GM19395 (cell line): ENCODE data around the gene NEU4.

Source experiments
- ATAC-seq: cut with Tn5 transposase; IDR thresholded peaks from one replicate; pipeline ENCODE4 v1.9.1; 2021; ENCODE audit warnings: mild to moderate bottlenecking, moderate library complexity; ENCODE audit not compliant: unreplicated experiment

NEU4 gene

DNA sequence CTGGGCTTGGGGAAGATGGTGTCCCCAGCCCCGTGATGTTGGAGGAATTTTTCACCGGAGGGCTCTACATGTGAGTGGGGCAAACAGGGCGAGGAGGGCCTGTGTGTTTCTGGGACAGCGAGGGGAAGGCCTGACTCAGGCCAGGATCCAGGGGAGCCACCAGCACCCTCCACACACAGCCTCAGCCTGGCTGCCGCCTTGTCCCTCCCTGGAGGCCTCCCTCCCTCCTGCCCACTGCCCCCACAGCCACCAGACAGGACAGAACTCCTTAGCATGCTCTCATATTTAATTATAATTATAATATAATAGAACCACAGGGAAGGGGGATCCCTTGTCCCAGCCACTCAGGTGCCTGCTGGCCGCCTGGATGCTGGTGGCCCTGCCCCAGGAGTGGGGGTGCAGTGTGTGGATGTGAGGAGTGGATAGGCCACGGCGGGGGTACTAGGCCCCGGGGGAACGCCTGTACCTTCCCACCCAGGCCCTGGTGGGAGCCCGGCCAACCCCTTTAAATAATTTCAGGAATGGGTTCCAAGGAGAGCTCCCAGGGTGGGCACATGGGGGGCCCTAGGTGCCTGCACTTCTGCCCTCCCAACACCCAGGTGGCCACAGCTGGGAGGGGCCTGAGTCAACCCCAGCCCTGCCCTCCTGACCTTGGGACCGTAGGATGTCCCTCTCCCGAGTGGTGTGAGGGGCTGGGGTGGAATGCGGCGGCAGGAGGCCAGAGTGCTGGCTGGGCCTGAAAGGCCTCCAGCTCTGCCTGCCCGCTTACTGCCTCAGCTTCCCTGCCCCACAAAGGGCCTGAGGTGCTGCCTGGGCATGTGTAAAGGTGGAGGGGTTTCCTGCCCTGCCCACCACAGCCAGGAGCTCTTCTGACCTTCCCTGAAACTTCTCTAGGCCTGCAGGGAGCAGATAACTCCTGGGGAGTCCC lies 40.9 kb downstream of the NEU4 start:
- no peak for ATAC-seq

DNA sequence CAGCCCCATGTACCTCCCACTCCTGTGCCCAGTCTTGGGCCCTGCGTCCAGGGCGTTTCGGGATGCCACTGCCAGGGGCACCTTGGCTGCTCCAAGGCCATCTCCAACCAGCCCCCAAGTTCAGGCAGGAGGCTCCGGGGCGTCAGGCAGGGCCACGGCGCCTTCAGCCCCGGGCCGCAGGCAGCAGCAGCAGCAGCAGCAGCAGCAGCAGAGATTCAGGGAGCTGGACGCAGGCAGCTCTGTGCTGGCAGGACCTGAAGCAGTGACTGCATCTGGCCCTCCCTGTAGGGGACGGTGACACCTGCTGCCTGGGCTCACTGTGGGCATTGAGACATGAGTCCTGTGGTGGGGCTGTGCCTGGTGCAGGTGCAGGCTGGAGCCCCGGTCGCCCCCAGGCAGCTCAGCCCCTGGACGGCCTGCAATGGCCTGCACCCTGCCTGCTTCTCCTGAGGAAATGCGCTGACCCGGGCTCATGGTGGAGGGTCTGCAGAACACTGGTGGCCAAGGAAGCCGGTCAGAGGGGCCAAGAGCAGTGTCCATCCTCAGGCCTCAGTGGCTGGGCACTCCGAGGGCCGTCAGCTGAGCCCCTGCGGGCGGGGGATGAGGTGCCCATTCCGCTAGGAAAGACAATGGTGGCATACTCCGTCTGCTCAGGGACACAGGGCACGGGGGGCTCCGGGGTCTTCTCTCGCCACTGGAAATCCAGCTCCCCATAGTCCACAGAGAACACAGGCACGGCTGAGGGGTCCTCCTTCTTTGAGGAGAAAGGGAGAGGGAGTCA lies 41.7 kb downstream of the NEU4 start:
- ATAC-seq: no peak

DNA sequence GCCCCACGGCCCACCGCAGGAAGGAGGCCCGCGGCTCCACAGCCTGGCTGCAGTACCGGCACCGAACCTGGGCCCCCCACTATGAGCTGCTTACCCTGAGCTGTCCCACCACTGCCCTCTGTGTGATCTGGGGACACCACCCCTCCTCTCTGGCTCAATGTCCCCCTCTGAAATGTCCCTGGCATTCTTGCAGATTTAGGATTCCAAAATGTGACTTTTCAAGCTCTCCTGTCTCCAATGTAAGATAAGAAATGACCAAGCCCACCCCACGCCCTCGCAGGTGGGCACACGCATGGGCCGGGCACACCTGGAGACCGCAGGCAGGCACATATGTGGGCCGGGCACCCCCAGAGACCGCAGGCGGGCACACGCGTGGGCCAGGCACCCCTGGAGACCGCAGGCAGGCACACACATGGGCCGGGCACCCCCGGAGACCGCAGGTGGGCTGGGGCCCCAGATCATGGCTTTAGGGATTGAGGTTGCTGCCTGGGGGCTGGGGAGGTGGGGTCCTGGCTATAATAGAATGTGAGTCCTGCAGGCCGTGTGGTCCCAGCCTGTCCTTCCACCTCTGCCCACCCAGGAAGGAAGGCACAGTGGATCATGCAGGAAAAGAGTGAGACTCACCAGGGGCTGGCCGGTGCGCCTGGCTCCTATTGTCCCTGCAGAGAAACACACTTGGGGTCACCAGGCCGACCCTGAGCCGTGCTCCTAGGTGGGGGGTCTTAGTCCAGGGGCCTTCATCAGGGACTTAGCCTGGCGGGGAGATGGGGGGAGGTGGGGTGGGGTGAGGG lies 42.5 kb downstream of the NEU4 start:
- no peak for ATAC-seq

- no peak for ATAC-seq
These were observed 43.4 kb downstream of the NEU4 start for GRCh38 chr2:241852116-241852980.

DNA sequence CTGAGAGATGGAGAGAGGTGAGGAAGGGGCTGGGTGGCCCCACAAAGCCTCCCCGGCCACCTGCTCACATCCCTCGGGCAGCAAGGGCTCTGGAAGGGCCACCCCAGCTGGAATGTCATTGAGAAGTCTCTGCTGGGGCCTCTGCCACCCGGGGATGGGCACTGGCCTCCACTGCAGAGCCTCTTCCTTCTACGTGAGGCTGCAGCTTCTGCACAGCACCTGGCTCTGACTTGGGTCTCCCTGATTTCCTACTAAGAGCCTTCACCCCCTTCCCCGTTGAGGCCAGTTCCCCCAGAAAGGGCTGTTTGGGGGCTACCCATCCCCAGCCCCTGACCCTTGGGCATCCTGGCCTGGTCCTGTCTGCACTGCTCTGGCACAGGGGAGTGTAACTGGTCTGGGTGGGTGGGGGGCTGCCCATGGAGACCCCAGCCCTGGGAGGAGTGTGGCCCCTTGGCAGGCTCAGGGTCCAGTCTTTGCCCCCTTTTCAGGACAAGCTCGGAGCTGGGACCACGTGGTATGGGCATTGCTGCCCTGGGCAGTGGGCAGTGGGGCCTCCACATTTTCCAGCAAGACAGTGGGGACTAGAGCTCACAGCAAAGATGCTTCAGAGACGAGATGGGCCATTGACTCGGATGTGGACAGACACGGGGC lies 44.1 kb downstream of the NEU4 start:
- ATAC-seq: no peak

GRCh38 chr2:241853651-241854341 lies 44.8 kb downstream of the NEU4 start:
- no peak for ATAC-seq

DNA sequence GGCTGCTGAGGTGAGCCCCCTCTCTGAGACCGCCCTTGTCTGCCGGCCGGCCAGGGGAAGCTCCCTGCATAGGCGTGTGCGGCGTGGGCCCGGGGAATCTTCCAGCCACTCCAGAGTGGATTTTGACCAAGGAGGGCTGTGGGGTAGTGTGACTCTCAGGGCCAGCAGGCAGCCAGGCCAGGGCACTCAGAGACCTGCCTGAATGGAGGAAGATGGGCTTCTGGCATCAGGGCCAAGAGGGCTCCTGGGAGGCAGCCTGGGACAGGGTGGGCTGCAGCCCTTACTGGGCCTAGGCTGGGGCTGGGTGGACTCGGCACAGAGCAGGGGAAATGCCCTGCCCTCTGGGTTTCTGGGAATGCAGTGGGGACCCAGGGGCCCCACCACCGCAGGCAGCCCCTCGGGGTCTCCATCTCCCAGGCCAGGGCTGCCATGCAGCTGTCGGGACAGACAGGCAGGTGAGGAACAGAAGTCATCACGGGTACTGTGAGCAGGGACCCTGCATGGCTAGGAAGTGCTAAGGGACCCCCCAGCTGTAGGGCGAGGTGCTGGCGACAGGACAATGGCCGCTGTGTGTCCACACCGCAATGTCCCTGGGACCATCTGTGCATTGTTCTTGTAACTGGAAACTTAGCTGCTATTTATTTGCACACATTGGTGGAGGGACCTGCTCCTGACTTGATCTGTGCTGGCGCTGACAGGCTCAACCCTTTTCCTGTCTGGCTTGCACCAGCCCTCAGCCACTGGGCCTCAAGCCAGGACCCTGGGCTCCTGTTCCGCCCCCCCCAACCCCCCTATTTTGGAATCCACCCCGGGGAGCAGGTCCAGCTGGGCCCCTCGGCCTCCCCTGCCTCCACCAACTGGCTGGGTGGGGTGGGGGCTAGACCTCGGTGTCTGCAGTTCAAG lies 45.6 kb downstream of the NEU4 start:
- no peak for ATAC-seq

DNA sequence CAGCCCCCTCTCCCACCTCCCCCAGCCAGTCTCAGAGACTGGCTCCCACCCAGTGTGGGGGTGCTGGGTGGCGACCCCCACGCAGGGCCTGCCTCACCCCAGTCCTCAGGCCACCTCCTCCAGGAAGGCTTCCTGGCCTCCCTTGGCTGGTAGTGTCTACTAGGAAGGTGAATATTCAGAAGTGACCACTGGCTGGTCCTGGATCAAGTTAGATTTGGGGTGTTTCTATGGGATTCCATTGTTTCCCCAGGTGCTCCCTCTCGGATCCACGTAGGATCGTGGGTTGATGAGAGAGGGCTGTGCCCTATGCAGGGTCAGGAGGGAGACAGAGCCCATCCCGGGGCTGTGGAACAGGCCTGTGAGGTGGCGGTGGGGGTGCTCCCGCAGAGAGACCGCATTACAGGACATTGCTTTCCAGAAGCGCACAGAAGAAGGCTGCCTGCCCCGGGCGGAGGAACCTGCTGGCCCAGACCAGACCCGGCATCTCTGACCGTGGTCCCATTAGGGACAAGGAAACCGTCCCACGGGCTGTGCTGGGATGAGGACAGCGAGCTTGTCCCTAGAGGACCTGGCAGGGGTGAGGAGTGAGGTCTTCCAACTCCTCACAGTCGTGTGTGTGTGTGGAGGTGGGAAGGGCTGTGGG lies 46.4 kb downstream of the NEU4 start:
- no peak for ATAC-seq

DNA sequence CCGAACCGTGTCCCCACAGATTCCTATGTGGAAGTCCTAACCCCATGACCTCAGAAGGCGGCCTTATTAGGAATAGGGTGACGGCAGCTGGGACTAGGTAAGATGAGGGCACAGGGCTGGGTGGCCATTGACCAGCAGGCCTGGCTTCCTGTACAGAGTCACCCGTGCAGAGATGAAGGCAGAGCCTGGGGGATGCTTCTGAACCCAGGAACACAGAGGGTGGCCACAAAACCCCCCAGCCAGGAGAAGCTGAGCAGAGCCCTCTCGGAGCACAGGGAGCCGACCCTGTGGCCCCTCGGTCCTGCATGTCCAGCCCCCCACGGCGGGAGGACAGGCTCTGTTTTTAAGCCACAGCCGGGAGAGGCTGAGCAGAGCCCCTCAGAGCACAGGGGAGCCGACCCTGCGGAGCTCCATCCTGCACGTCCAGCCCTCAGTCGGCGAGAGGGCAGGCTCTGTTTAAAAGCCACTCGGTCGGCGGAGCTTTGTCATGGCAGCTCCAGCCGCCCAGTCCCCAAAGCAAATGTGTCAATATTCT lies 47.0 kb downstream of the NEU4 start:
- ATAC-seq: no peak

- no peak for ATAC-seq
These were observed 48.1 kb downstream of the NEU4 start for GRCh38 chr2:241857041-241857541.

DNA sequence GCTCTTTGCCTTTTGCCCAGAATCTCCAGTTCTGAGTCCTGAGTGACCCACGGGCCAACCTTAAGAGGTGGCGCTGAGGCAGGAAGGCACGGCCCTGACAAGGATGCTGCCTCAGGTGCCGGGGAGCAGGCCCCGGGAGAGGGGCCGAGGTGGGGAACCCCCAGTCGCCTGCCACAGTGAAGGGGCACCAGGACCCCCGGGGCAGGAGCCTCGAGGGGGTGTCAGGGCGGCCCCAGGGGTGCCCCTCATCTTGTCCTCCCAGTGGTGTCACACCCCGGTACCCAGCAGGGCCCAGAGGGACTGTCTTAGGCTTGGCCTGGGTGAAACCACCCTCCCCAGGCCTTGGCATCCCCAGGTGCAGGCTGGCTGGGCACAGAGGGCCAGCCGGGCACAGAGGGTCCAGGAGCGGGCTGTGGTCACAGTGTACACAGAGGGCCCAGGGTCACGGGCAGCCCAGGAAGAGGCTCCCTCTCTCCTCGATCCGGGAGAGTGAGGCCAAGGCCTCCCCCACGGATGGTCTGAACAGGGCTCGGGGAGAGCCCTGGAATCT lies 48.7 kb downstream of the NEU4 start:
- ATAC-seq: no peak

DNA sequence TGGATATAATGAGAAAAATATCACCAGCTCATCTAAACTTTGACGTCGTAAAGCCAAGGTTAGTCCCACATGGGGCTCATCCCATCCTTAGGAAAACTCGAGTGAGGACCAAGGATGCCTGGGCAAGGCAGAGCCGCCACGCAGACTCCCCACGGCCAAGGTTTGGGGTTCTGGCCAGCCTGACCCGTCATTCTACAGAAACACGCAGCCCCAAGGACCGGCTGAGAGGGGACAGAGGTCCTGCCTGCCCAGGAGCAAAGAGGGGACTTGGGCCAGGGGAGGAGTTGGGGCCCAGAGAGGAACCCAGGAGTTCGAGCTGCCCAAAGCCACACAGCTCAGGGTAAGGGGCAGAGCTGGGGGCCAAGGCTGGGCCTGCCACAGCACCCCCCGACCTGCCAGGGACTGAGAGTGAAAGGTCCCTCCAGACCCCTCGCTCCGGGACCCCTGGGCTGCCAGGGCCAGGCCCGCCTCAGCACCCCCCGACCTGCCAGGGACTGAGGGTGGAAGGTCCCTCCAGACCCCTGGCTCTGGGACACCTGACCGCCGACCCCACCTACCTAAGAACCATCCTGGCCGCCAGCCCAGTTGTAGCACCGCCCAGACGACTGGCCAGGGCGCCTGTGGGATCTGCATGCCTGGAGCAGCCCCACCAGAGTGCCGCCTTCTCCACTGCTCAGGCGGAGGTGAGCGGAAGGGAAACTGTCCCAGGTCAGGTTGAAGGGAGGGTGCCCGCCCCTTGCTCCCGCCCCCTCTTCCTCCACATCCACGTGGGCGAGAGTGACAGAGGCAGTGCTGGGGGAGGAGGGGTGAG lies 49.4 kb downstream of the NEU4 start, which contains the start of gene PDCD1:
Gene PDCD1 (minus strand): TSS at position 689 of the 811 bp plus-strand sequence. CDS start 56 bp downstream, at position 633.
- peak; percentile 45 for ATAC-seq

DNA sequence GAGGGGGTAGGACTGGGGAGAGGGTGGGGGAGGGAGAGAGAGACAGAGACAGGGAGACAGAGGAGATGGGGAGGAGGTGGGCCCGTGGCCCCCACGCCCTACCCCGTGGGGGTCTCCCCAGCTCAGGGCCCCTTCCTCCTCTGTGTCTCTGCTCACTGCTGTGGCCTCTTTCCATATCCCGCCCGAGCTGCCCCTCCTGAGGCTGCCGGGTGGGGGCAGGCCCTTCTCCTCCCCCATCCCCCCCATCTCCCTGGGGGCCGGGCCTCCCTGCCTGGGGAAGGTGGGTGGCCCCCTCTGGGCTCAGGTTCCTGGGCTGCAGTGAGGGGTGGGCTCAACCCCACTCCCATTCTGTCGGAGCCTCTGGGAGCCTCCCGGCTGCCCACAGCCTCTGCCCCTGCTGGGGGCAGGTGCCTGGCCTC lies 50.0 kb downstream of the NEU4 start:
- ATAC-seq: peak; percentile 25

GRCh38 chr2:241859436-241860183 lies 50.6 kb downstream of the NEU4 start:
- ATAC-seq: peak; percentile 58
